Spleen (tissue), 11 donors: Measurements from ENCODE around the gene PIGM. TPM values are rescaled to one million over a fixed set of nuclear protein-coding genes. Genes with fewer than 3 reads are reported as not detected.

Source experiments
- DNase-seq: peaks from one replicate; pipeline ENCODE4 v3.0.0-alpha.2; 2020
- H3K27ac ChIP-seq, 8 donors: fragments of 200-600 bp; sonication (generic) in 7 of 8; 1 replicate in 4 of 8; 2 replicates in 4 of 8; pipeline versions ENCODE4 v1.5.0 to v1.8.0; 2016 to 2021; ENCODE audit warnings: inconsistent platforms in 4 of 8, mild to moderate bottlenecking in 4 of 8, moderate library complexity in 1 of 8
- H3K27me3 ChIP-seq, 7 donors: fragments of 200-600 bp; sonication (generic) in 6 of 7; replicated peaks in 1 of 7; 1 replicate in 4 of 7; 2 replicates in 3 of 7; pipeline versions ENCODE4 v1.5.0 to v1.8.0; 2016 to 2021; ENCODE audit warnings: inconsistent platforms in 3 of 7, mild to moderate bottlenecking in 1 of 7
- H3K36me3 ChIP-seq, 6 donors: fragments of 200-600 bp; sonication (generic) in 5 of 6; 1 replicate in 4 of 6; 2 replicates in 2 of 6; pipeline versions ENCODE4 v1.5.0 to v1.8.0; 2016 to 2021; ENCODE audit warnings: inconsistent platforms in 2 of 6
- H3K4me1 ChIP-seq, 6 donors: fragments of 200-600 bp; sonication (generic) in 5 of 6; 1 replicate in 3 of 6; 2 replicates in 3 of 6; pipeline versions ENCODE4 v1.5.0 to v1.8.0; 2016 to 2021; ENCODE audit warnings: inconsistent platforms in 3 of 6
- H3K4me3 ChIP-seq, 8 donors: fragments of 200-600 bp; sonication (generic) in 7 of 8; 1 replicate in 4 of 8; 2 replicates in 4 of 8; pipeline versions ENCODE4 v1.5.0 to v1.8.0; 2016 to 2021; ENCODE audit warnings: inconsistent platforms in 4 of 8, mild to moderate bottlenecking in 4 of 8, moderate library complexity in 2 of 8
- H3K9me3 ChIP-seq, 8 donors: fragments of 200-600 bp; sonication (generic) in 7 of 8; 1 replicate in 4 of 8; 2 replicates in 4 of 8; pipeline versions ENCODE4 v1.5.0 to v1.8.0; 2016 to 2021; ENCODE audit warnings: inconsistent platforms in 4 of 8
- CTCF ChIP-seq, 11 experiments: fragments of 200-600 bp in 7 of 11; fragments of 450-650 bp in 4 of 11; sonication (generic) in 4 of 11; IDR thresholded peaks in 8 of 11; conservative IDR thresholded peaks in 3 of 11; 1 replicate in 7 of 11; 2 replicates in 4 of 11; pipeline versions ENCODE4 v1.4.0 to v1.8.0; 2016 to 2021; ENCODE audit warnings: antibody characterized with exemption in 11 of 11, inconsistent platforms in 4 of 11, mild to moderate bottlenecking in 1 of 11
- POLR2A ChIP-seq, 3 donors: fragments of 450-650 bp; IDR thresholded peaks; one replicate each; pipeline ENCODE4 v1.5.1; 2017; ENCODE audit warnings: antibody characterized with exemption in 3 of 3, mild to moderate bottlenecking in 1 of 3
- POLR2AphosphoS5 ChIP-seq, 3 donors: sonication (generic); formaldehyde crosslinking; IDR thresholded peaks; one replicate each; pipeline ENCODE4 v1.5.1; 2017; ENCODE audit warnings: antibody characterized with exemption in 3 of 3
- WGBS, 5 donors: extraction: QIAGEN DNeasy Blood & Tissue Kit in 3 of 5; methylation state at CpG; one replicate each; pipeline versions ENCODE4 v1.1.5 to v1.1.7; 2013 to 2018; 5-methylcytosine and 5-hydroxymethylcytosine counted together
- intact Hi-C: fragments of 100-400 bp; cut with DNase I; formaldehyde crosslinking; loops from one replicate; pipeline ENCODE4 v1.15.0; 2023; ENCODE audit warnings: low total_unique reads
- polyA plus RNA-seq, 3 donors: library from polyadenylated mRNA; stranded (reverse); fragments of 200-250 nt; gene quantifications; one replicate each; pipeline ENCODE4 v1.2.1, GENCODE V29; 2013
- total RNA-seq, 7 donors: library from RNA; depleted of rRNA in 3 of 7; stranded (reverse); fragments of >200 nt in 3 of 7; fragmentation: NEBNext Ultra II Directional in 4 of 7; extraction: Animal tissue kit (Norgen Biotek cat#: 25700) in 4 of 7; gene quantifications; one replicate each; pipeline versions ENCODE4 v1.1.0 to v1.2.1, GENCODE V29; 2016 to 2021
- donor health status: healthy with polysubstance abuse.
- donor health status: DM: no; HTN: no; CAD: no; lungs with moderate emphysema.
- donor health status: DM: no; HTN: no; CAD: no.
- donor health status: Bipolar disorder and iron deficiency.
- donor health status: healthy.
- donor health status: DM: no; HTN: no; CAD: no.
- donor health status: DM: yes; HTN: yes; CAD: no.

The PIGM gene
- total and polyA plus RNA-seq, 10 donors: 2.1 to 8.5 (median 5.1) TPM

GRCh38 chr1:160022330-160023310 is 9.2 kb downstream of the PIGM start:
- intact Hi-C loops: no loop called here
- DNase-seq: no peak
- H3K27me3 ChIP-seq: no peaks in the 10 kb centered on the region
- H3K4me1 ChIP-seq: peaks cover 0 to 18% (median 6%) of the 10 kb centered on the region in 6 donors
- H3K4me3 ChIP-seq: no peak overlapping the region
- TF ChIP-seq POLR2A (IDR thresholded peaks at IDR 0.05) (no peak), POLR2AphosphoS5 (IDR thresholded peaks at IDR 0.05) (no peak), CTCF (IDR thresholded peaks at IDR 0.05 in 8 of 11, conservative IDR thresholded peaks at IDR 0.05 in 3 of 11) (no peak)
- H3K9me3 ChIP-seq: no peaks in the 10 kb centered on the region
- 73 to 85% (median 81%) methylated on average over 6 of the region's 6 CpGs for WGBS, 5 donors
- H3K27ac ChIP-seq: no peak overlapping the region
- no peaks in the 10 kb centered on the region for H3K36me3 ChIP-seq

GRCh38 chr1:160021376-160022074 is 10.3 kb downstream of the PIGM start:
- 74 to 87% (median 83%) methylated on average over 5 of the region's 5 CpGs for WGBS, 5 donors
- Histone ChIP-seq H3K4me3 (no peak overlapping the region), H3K4me1 (peaks cover 0 to 18% (median 6%) of the 10 kb centered on the region in 6 donors), H3K27ac (no peak overlapping the region), H3K36me3 (no peaks in the 10 kb centered on the region), H3K9me3 (no peaks in the 10 kb centered on the region), H3K27me3 (no peaks in the 10 kb centered on the region)
- intact Hi-C loops: no loop called here
- no peak for TF ChIP-seq CTCF (IDR thresholded peaks at IDR 0.05 in 8 of 11, conservative IDR thresholded peaks at IDR 0.05 in 3 of 11)
- DNase-seq: no peak

GRCh38 chr1:160020196-160020595 is 11.6 kb downstream of the PIGM start:
- Histone ChIP-seq H3K4me1 (peaks cover 0 to 16% (median 6%) of the 10 kb centered on the region in 6 donors), H3K4me3 (no peak overlapping the region), H3K36me3 (no peaks in the 10 kb centered on the region), H3K27me3 (no peaks in the 10 kb centered on the region), H3K9me3 (no peaks in the 10 kb centered on the region), H3K27ac (no peak overlapping the region)
- WGBS, 5 donors: 69 to 83% (median 73%) methylated on average over 5 of the region's 5 CpGs
- intact Hi-C loops: no loop called here
- no peak for TF ChIP-seq POLR2A (IDR thresholded peaks at IDR 0.05)
- no peak for TF ChIP-seq POLR2AphosphoS5 (IDR thresholded peaks at IDR 0.05)
- TF ChIP-seq CTCF (IDR thresholded peaks at IDR 0.05 in 8 of 11, conservative IDR thresholded peaks at IDR 0.05 in 3 of 11): no peak
- DNase-seq: no peak

GRCh38 chr1:160018900-160019299 is 12.9 kb downstream of the PIGM start:
- 87 to 100% (median 95%) methylated on average over 1 of the region's 1 CpG for WGBS, 5 donors
- H3K27ac ChIP-seq: no peak overlapping the region
- H3K36me3 ChIP-seq: no peaks in the 10 kb centered on the region
- no peak for TF ChIP-seq POLR2AphosphoS5 (IDR thresholded peaks at IDR 0.05)
- TF ChIP-seq CTCF (IDR thresholded peaks at IDR 0.05 in 8 of 11, conservative IDR thresholded peaks at IDR 0.05 in 3 of 11): no peak
- TF ChIP-seq POLR2A (IDR thresholded peaks at IDR 0.05): no peak
- intact Hi-C loops: no loop called here
- no peak overlapping the region for H3K4me3 ChIP-seq
- no peaks in the 10 kb centered on the region for H3K9me3 ChIP-seq
- DNase-seq: no peak
- H3K4me1 ChIP-seq: peaks cover 0 to 5% (median 0%) of the 10 kb centered on the region in 6 donors
- no peaks in the 10 kb centered on the region for H3K27me3 ChIP-seq
